ENCODE results near the gene SMG7.

The SMG7 gene

DNA sequence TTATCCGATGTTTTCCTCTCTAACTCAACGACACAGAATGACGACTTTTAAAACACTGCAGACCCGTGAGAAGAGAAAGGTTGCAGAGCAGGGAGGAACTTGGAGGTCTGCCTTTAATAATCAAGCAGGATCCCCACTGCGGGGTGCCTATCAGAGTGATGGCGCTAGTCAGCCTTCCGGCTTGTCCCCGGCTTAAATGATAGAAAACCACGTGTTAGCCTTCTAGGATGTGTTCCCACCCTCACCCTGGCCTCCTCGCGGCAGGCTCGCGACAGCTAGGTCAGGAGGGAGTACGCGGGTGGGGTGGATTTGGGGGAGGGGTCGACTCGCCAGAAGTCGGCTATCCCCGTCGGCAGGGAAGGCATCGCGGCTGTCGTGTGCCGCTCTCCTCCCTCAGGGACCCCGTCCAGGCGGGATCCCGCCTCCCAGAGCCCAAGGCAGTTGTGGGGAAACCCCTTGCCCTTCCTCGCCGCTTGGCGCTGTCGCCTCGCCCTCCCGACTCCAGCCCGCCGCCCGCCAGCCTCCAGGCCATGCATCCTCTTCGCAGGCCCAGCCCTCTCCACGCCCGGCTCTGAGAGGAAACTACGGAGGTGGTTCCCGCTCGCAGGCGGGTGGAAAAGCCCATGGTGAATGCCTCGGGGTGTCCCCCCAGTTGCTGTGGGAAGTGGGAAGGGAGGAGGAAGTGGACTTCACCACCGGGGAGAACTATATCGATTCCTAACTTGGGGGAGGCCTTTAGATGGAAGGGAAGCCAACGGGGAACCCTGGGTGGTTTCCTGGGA is 1.1 kb upstream of the SMG7 start:
- FAIRE-seq, result no peak

DNA sequence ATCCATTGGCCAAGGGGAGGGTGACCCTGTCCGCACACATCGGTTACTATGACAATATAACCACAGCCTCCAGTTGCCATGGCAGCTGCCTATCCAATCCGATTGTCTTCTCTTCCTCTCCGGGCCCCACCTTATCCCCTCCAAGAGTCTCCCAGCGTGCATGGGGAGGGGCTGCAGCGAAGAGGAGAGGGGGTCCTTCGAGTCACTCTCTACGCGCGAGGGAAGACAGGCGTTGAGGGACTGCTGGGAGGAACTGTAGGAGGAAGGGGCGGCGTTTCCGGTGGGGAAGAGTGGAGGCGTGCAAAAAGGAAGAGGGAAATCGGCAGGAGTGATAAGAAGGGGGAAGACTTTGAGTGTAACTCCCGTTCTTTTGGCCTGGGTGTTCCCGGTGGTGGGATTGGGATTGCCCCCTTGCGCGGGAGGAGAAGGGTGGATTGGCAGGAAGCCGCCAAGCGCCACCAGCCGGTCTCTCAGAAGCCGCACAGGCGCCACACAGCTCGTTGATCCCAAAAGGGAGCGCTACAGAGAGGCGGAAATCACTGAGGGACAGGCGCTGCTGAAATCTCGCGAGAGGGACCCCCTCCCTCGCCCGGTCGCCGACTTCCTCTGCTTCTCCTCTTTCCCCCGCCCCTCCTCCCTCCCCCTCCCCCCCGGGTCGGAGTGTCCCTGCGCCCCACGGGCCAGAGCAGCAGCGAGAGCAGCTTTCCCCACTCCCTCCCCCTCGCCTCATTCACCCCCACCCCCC is 384 bp upstream of the SMG7 start:
- FAIRE-seq, result peak; percentile 96

DNA sequence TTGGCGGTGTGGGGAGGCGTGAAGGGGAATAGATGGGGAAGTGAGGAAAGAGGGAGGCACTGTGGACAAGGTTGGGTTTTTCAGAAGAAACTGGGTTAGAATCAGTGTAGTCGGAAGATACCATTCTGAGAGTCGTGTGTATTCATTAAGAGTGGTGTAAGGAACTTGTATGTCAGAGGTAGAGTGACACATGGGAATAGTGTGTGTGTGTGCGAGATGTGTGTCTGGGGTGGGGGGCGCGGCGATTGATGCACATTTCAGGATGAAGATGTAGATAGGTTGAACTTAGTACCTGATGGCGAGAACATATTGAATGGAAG is 878 bp downstream of the SMG7 start:
- FAIRE-seq, result no peak

DNA sequence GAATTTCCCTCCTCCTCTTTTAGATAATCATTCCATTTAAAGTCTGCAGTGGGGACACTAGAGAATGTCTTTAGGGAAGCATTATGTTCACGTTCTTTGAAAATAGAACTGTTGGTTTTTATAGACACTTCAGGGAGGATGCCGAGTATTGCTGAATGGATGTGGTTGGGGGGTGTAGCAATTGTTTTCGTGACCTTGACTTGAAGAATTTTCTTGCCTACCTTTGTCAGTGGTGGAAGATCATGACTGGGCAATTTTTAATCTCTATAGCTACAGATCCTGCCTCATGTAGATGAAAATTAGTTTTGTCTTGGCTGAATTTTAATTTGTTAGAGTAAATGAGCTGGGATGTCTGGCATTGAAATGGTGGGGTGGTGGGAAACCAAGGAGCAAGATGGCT is 3.8 kb downstream of the SMG7 start:
- FAIRE-seq, result no peak

DNA sequence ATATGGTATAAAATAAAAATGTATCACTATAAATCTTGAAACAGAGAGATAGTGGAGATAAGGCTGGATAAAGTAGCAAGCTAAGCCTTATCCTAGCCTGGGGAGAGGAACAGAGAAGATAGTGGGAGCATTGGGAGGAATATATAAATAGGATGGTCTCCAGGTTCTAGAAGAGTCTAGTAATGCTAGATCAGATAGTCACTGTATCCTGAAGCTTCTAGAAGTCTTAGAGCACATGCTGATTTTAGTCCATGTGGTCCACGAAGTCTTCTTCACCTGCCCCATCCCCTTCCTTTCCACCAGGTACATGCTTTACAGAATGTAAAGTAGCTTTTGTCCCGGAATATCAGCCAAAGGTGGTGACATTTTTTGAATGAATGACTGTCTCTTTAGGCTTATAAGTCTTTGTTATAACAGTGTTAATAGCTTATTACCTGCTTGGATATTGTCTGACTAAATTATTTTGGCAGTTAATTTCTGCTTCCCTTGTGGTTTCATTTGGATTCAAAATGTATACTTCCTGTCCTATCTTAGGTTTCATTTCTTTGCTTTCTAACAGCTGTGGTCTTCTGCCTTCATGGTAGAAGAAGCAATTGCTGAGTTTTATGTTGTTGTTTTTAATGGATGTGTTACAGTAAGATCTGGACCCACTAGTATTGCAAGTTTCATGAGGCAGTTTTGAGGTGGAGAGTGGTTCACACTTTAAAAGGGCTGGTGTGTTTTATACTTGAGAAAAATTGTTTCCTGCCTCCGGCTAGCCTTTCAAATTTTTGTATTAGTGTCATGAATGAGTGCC is 5.9 kb downstream of the SMG7 start:
- no peak for FAIRE-seq

DNA sequence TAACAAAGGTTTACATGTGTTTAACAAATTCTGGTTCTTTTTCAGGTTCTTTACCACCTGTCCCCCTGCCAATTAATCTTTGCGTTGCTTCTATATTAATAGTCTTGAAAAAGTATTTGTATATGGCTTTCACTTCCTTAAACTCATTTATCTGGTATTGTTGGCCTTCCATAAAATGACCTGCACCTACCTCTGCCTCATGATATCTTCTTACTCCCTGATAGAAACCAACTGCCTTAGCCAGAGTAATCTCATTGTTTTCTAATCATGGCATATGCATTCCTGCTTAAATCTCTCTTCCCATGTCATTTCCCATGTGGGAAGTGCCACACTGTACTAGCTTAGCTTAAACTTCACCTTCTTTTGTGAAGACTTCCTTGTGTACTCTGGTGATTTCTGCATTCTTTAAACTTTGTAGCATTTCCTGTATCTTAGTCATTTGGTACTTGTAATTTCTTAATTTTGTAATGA is 8.7 kb downstream of the SMG7 start:
- no peak for FAIRE-seq

DNA sequence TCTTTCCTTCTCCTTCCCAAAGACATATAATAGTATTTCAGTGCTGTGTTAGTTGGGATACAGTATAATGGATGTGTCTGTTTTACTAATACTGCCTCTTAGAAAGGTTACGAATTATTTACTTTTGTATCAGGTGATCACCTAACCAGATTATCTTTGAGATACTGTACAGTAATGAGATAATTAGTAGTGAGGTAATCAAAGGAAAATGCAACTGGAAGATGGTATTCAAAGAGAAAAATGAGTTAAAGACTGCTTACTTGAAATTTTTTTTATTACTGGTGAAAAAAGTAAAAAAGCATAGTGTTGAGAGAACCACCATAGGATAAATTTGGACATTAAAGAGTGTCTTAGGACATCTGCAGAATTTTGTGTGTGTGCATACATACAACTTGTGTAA is 10.9 kb downstream of the SMG7 start:
- no peak for FAIRE-seq

DNA sequence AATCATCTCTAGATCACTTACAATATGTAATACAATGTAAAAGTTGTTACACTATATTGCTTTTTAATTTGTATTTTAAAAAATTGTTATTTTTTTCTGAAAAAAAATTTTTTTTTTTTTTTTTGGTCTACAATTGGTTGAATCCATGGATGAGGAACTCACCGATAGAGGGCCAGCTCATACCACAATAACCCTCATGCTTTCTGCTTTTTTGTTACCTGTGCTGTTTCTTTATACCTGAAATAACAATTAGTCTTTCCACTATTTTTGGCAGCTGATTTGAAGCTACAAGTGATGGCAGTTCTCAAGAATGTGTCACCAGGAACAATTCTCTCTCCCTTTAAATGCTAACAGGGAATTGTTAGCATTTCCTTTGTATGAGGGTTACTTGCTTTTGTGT is 12.0 kb downstream of the SMG7 start:
- no peak for FAIRE-seq

DNA sequence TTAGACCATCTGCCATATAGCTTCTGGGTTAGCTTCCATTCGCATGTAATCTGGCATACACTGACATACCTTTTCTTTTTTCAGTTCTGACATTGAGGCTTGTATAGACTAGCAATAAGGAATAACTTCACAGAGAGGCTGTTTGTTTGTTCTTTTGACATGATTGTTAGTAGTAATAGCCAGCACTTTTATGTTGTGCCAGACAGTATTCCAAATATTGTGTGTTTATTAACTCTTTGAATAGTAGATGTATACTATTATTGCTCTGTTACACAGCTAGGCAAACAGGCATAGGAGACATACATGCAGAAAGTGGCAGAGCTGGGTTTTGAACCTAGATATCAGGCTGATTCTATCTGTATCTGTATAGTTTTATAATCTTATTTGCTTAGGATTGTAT is 12.6 kb downstream of the SMG7 start:
- FAIRE-seq, result no peak

DNA sequence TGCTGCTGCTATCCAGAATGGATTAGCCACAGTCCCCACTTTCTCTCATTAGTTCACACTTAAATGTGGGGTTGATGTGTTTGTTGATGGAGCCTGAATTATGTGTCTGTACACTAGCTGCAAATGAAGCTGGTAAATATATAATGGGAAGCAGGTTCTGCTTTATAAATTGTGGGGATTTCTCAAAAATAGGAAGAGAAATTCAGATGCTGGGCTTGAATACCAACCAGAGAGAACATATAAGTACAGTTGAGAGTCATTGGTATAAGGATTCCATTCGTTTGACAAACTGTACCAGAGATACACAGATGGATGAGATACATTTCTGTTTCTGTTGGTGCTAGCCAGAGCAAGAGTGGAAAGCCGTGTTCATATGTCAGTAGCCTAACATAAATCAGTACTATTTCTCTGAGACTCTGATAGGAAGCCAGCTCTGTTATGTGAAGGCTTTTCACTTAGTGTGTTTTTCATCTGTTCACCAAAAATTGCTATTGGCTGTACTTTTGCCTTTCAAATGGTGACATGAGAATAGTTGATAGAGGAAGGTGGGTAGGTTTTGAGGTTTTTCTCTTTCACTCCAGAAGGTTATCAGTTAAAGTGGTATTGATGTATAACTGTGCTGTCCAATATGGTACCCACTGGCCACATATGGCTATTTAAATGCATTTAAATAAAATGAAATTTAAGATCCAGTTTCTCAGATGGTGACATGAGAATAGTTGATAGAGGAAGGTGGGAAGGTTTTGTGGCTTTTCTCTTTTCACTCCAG is 15.6 kb downstream of the SMG7 start:
- FAIRE-seq, result no peak

DNA sequence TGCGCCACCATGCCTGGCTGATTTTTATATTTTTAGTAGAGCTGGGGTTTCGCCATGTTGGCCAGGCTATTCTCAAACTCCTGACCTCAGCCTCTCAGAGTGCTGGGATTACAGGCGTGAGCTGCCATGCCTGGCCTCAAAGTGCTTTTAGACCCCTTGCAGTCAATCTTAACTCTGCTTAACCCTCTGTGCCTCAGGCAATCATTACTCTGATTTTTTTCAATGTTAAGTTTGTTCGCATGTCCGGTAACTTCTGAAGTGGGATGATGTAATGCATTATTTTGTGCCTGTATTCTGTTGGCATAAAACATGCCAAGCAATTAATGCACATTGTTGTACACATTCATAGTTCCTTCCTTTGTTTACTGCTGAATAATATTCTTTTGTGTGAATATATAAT is 18.6 kb downstream of the SMG7 start:
- FAIRE-seq, result no peak

DNA sequence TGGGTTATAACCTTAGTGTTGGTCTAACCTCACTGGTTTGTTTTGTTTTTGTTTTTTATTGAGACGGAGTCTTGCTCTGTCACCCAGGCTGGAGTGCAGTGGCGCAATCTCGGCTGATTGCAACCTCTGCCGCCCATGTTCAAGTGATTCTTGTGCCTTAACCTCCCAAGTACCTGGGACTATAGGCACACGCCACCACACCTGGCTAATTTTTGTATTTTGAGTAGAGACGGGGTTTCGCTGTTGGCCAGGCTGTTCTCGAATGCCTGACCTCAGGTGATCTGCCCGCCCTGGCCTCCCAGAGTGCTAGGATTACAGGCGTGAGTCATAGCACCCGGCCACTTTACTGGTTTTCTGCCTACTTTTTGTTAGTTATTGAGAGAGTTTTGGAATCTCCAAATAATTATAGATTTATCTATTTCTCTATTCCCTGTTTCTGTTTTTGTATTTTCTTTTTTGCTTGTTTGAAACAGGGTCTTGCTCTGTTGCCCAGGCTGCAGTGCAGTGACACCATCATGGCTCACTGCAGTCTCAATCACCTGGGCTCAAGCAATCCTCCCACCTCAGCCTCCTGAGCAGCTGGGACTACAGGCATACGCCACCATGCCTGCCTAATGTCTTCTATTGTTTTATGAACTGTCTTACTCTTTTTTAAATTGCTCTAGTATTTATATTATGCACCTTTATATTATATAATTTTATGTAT is 21.4 kb downstream of the SMG7 start:
- no peak for FAIRE-seq

DNA sequence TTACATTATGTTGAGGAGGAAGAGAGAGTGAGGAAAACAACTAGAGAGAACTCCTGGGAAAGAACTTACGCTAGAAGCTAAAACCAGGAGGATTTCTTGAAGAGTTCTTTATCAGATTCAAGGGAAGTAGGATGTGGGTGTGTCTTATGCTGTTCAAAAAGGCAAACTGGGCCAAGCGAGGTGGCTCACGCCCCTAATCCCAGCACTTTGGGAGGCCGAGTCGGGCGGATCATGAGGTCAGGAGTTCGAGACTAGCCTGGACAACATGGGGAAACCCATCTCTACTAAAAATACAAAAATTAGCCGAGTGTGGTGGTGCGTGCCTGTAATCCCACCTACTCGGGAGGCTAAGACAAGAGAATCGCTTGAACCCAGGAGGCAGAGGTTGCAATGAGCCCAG is 23.1 kb downstream of the SMG7 start:
- no peak for FAIRE-seq

DNA sequence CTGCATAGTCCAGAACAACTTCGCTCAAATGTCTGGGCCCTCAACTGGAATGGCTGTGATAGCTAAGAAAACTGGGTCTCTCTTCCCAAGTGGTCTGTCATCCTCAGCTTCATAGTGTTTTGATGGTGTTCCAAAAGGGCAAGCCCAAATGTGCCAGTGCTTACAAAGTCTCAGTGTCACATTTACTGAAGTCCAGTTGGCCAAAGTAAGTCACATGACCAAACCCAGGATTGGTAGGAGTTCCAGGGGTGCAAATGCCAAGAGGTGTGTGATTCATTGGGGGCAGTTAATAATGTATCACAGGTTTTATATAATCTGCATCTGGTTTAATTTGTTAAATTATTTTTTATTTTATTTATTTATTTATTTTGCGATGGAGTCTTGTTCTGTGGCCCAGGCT is 24.9 kb downstream of the SMG7 start:
- no peak for FAIRE-seq

DNA sequence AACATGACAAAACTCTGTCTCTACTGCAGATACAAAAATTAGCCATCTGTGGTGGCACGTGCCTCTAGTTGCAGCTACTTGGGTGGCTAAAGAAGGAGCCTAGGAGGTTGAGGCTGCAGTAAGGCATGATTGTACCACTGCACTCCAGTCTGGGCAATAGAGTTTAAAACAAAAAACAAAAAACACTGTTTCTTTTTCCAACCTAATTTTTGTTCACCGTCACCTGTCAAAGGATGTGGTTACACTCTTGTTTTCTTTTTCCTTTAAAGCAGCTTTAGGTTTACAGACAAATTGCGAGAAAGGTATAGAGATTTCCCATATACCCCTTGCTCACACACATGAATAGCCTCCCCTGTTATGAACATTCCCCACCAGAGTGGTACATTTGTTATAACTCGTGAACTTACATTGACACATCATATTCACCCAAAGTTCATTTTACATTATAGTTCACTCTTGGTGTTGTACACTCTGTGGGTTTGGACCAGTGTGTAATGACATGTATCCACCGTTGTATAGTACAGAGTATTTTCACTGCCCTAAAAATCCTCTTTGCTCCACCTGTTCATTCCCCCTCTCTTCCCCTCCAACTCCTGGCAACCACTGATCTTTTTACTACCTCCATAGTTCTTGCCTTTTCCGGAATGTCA is 26.2 kb downstream of the SMG7 start:
- FAIRE-seq, result no peak

DNA sequence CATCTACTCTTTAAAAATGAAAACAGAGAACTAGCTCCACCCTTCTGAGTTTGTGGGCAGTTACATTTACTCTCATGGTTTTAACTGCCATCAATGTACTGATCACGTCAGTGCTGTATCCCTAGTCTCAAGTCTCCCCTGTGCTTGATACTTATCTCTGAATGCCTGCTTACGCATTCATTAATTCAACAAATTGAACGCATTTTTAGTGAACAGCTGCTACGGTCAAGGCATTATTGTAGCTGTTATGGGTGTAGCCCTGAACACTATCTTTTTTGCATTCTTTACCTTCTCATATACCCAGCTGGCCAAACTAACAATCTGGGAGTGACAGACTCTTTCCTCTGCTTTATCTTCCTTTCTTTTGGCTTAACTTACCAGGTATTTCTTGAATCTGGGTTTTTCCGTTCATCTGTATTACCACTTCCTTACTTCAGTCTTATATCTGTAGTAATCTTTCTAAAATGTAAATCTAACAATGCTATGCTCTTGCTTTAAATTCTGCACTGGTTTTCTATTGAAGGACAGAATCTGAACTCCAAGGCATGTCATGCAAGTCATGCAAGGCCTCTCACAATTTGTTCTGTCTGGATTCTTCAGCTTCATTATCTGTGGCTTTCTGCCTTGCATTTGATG is 33.3 kb downstream of the SMG7 start:
- FAIRE-seq, result no peak

DNA sequence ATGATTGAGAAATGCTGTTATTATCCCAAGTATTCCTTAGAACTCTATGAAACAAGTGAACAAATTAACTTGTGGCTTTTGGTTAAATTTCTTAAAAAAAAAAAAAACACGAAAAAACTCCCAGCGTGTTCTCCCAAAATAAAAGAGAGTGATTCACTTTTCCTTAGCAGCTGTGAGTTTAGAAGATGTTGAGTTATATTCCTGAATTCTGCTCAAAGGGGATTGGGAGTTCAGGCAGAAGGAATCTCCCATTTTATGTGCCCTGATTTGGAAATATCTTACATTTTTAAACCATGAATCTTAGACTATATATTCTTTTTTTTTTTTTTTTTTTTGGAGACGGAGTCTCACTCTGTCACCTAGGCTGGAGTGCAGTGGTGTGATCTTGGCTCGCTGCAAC is 34.3 kb downstream of the SMG7 start:
- no peak for FAIRE-seq

DNA sequence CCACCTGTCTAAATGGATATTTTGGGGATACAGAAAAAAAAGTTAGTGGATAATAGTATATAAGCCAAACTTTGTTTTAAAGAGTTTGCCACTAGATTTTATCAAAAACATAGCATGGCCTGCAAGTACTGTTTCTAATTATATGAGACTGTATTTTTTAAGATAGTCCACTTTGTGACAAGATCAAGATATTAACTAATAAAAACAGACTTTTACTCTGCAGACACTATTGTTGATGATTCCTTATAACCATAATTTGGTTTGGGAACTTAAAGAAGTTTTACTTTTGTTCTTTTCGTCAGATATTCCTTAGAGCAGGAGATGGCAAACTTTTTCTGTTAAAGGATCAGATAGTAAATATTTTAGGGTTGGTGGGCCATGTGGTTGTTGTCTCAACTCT is 36.4 kb downstream of the SMG7 start:
- FAIRE-seq, result no peak

DNA sequence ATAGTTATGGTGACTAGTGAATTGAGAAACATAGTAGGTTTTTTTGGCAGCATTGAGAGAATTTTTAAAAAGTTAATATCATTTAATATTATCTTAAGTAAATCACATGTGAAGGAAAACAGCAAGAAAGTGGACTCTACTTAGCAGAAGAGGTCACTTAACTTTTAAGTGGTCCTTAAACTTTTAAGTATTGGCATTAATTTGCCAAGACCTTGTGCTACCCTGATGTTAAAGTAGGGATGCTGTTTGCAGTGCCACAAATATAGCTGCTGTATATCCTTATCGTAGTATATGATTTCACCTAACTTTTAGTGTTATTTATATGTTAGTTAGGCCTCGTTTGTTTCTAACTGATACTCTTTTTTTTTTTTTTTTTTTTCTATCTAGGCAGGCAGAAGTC is 40.2 kb downstream of the SMG7 start:
- no peak for FAIRE-seq

DNA sequence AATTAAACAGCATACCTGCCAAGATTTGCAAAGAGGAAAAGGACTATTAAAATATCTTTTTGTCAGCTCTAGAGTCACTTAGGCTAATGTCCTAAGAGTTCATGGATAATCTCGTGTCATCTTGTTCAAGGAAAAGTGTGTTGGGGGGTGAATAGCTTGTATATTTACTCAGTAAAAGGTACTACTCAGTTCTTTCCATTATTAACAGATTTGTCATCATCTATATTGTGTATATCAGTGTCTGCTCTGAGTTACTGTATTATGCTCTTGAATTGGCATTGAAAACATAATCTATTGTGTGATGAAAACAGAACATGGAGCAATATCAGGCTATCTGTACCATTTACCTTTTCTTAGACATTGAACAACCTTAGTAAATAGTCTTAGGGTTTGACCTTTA is 41.9 kb downstream of the SMG7 start:
- FAIRE-seq, result no peak

DNA sequence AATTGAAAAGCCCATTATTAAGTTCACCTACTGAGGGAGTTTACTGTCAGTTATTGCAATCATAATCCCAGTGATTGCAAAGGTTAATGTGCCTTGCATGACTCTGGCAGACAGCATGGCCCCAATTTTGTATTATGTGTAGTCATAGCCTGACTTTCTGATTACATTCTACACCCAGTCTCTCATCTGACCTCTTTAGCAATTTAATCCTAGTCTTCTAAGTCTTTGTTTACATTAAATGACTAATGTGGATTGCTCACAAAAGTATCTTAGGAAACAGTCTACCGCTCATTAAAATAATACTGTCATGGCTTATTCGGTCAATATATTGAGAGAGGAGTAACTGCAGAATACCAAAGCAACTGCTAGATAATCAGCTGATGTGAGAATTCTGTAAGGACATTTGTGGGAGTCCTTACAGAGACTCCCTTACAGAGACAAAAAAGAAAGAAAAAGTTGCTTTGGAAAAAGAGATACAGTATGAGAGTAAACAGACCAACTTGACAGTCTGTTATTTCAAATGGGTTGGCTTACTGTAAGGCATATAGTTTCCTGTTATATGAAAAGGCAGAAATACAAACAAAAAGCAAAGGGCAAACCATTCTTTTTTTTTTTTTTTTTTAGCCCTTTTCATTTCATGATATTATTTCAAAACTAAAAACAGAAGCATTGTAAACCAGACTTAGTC is 42.8 kb downstream of the SMG7 start:
- FAIRE-seq, result no peak

Data from G401.6 (cell line).